Neural cell (in vitro differentiated cells): Measurements from ENCODE around the gene LRRC14B. TPM values are rescaled to one million over a fixed set of nuclear protein-coding genes. Genes with fewer than 3 reads are reported as not detected.

Experiments
- H2AFZ ChIP-seq: fragments of 200-600, 300-800 bp; sonication (generic), shearing (Covaris generic); 2 replicates; pipeline ENCODE4 v1.6.0; 2014; ENCODE audit warnings: low read depth, mild to moderate bottlenecking, antibody characterized with exemption, low read length, moderate library complexity
- H3F3A ChIP-seq: fragments of 200-600 bp; shearing (Covaris generic); 2 replicates; pipeline ENCODE4 v1.6.1; 2016; ENCODE audit warnings: mild to moderate bottlenecking, moderate library complexity, mixed read lengths, antibody characterized with exemption, low read length; ENCODE audit not compliant: insufficient read depth, poor library complexity, severe bottlenecking
- H3K27ac ChIP-seq: fragments of 200-600, 300-800 bp; sonication (generic), shearing (Covaris generic); 2 replicates; pipeline ENCODE4 v1.5.1; 2014; ENCODE audit warnings: mild to moderate bottlenecking, low read length, moderate library complexity
- H3K27me3 ChIP-seq: fragments of 300-800, 200-600 bp; sonication (generic), shearing (Covaris generic); 2 replicates; pipeline ENCODE4 v1.6.0; 2014; ENCODE audit warnings: mild to moderate bottlenecking, low read depth, low read length, moderate library complexity; ENCODE audit not compliant: insufficient read depth
- H3K36me3 ChIP-seq: fragments of 300-800, 200-600 bp; sonication (generic), shearing (Covaris generic); 2 replicates; pipeline ENCODE4 v1.5.1; 2014; ENCODE audit warnings: mild to moderate bottlenecking, antibody characterized with exemption, low read length, moderate library complexity; ENCODE audit not compliant: insufficient read depth
- H3K4me2 ChIP-seq: fragments of 300-800, 200-600 bp; sonication (generic), shearing (Covaris generic); 2 replicates; pipeline ENCODE4 v1.6.0; 2014; ENCODE audit warnings: mild to moderate bottlenecking, low read length
- H3K4me3 ChIP-seq: fragments of 300-800, 200-600 bp; sonication (generic), shearing (Covaris generic); 2 replicates; pipeline ENCODE4 v1.5.1; 2014; ENCODE audit warnings: mild to moderate bottlenecking, low read length, moderate library complexity
- H3K79me2 ChIP-seq: fragments of 200-600 bp; shearing (Covaris generic); replicated peaks from 2 replicates; pipeline ENCODE4 v1.6.0; 2014; ENCODE audit warnings: mild to moderate bottlenecking, low read length, moderate library complexity; ENCODE audit not compliant: insufficient read depth
- H3K9ac ChIP-seq: fragments of 300-800, 200-600 bp; sonication (generic), shearing (Covaris generic); 2 replicates; pipeline ENCODE4 v1.6.1; 2016; ENCODE audit warnings: mild to moderate bottlenecking, low read length, mixed read lengths
- H3K9me2 ChIP-seq: fragments of 200-600 bp; shearing (Covaris generic); 2 replicates; pipeline ENCODE4 v1.6.1; 2016; ENCODE audit warnings: mild to moderate bottlenecking, low read length, mixed read lengths; ENCODE audit not compliant: insufficient read depth
- H3K9me3 ChIP-seq: fragments of 200-600, 300-800 bp; sonication (generic), shearing (Covaris generic); 2 replicates; pipeline ENCODE4 v1.6.1; 2016; ENCODE audit warnings: mild to moderate bottlenecking, mixed run types, low read length, moderate library complexity, mixed read lengths
- H4K20me1 ChIP-seq: fragments of 200-600 bp; shearing (Covaris generic); 2 replicates; pipeline ENCODE4 v1.6.1; 2016; ENCODE audit warnings: mild to moderate bottlenecking, mixed run types; ENCODE audit not compliant: insufficient read depth
- CTCF ChIP-seq: fragments of 450-650 bp; IDR thresholded peaks from 2 replicates; pipeline ENCODE4 v1.5.1; 2014; ENCODE audit warnings: antibody characterized with exemption, mild to moderate bottlenecking, moderate library complexity; ENCODE audit not compliant: poor library complexity, severe bottlenecking
- EP300 ChIP-seq: fragments of 450-650 bp; conservative IDR thresholded peaks from 2 replicates; pipeline ENCODE4 v1.6.1; 2014; ENCODE audit warnings: antibody characterized with exemption, mild to moderate bottlenecking, moderate library complexity; ENCODE audit not compliant: poor library complexity, severe bottlenecking
- EZH2 ChIP-seq: fragments of 200-600, 300-800 bp; shearing (Covaris generic), sonication (generic); IDR thresholded peaks from 2 replicates; pipeline ENCODE4 v1.6.1; 2014; ENCODE audit warnings: antibody characterized with exemption, low read length, borderline replicate concordance, mild to moderate bottlenecking; ENCODE audit not compliant: insufficient read depth, poor library complexity, severe bottlenecking
- MXI1 ChIP-seq: fragments of 450-650 bp; conservative IDR thresholded peaks from 2 replicates; pipeline ENCODE4 v1.6.1; 2014; ENCODE audit warnings: antibody characterized with exemption, mild to moderate bottlenecking; ENCODE audit not compliant: poor library complexity, severe bottlenecking
- POLR2AphosphoS5 ChIP-seq: IDR thresholded peaks from 2 replicates; pipeline ENCODE4 v1.6.1; 2012
- RAD21 ChIP-seq: fragments of 450-650 bp; conservative IDR thresholded peaks from 2 replicates; pipeline ENCODE4 v1.6.1; 2014; ENCODE audit warnings: antibody characterized with exemption, mild to moderate bottlenecking, moderate library complexity
- REST ChIP-seq: IDR thresholded peaks from 2 replicates; pipeline ENCODE4 v1.6.1; 2012; ENCODE audit warnings: borderline replicate concordance
- SMC3 ChIP-seq: fragments of 450-650 bp; conservative IDR thresholded peaks from 2 replicates; pipeline ENCODE4 v1.6.1; 2014; ENCODE audit warnings: antibody characterized with exemption, mild to moderate bottlenecking, moderate library complexity; ENCODE audit not compliant: poor library complexity
- TAF1 ChIP-seq: IDR thresholded peaks from 2 replicates; pipeline ENCODE4 v1.6.1; 2012; ENCODE audit warnings: low read depth
- polyA plus RNA-seq: library from polyadenylated mRNA; depleted of rRNA; stranded (reverse); fragments of >200 nt; gene quantifications from 2 replicates; pipeline ENCODE4 v1.2.3, GENCODE V29; 2014

LRRC14B gene
- polyA plus RNA-seq, 1 donor from 2014 or later: not detected

- Histone ChIP-seq H3K9me3 (no peaks in the 10 kb centered on the region), H3K9me2 (no peaks in the 10 kb centered on the region), H3F3A (no peaks in the 10 kb centered on the region), H3K36me3 (no peaks in the 10 kb centered on the region), H4K20me1 (no peaks in the 10 kb centered on the region), H3K4me3 (no peak overlapping the region), H3K9ac (no peak overlapping the region), H2AFZ (no peak overlapping the region), H3K4me2 (no peak overlapping the region), H3K79me2 (peaks cover 21% of the 10 kb centered on the region), H3K27ac (no peak overlapping the region), H3K27me3 (no peaks in the 10 kb centered on the region)
- TF ChIP-seq TAF1 (no peak), MXI1 (no peak), EP300 (no peak), CTCF (no peak), RAD21 (no peak), SMC3 (no peak), REST (no peak)
Observed at GRCh38 chr5:206406-206805, 15.1 kb downstream of the LRRC14B start.

GRCh38 chr5:206927-207536 is 15.7 kb downstream of the LRRC14B start:
- Histone ChIP-seq H4K20me1 (no peaks in the 10 kb centered on the region), H3F3A (no peaks in the 10 kb centered on the region)

More at GRCh38 chr5:206927-207536, 15.7 kb downstream of the LRRC14B start:
- Histone ChIP-seq H2AFZ (no peak overlapping the region), H3K27me3 (no peaks in the 10 kb centered on the region), H3K4me2 (no peak overlapping the region), H3K4me3 (no peak overlapping the region), H3K79me2 (peaks cover 21% of the 10 kb centered on the region), H3K9me3 (no peaks in the 10 kb centered on the region), H3K27ac (no peak overlapping the region), H3K9ac (no peak overlapping the region), H3K9me2 (no peaks in the 10 kb centered on the region), H3K36me3 (no peaks in the 10 kb centered on the region)
- no peak for TF ChIP-seq SMC3
- TF ChIP-seq CTCF: no peak
- TF ChIP-seq REST: no peak
- no peak for TF ChIP-seq POLR2AphosphoS5
- no peak for TF ChIP-seq MXI1
- no peak for TF ChIP-seq TAF1
- TF ChIP-seq EZH2: no peak
- no peak for TF ChIP-seq RAD21
- no peak for TF ChIP-seq EP300
